ENCODE data around the gene HOXD10.

The HOXD10 gene

GRCh38 chr2:176154576-176155252 lies 38.1 kb downstream of the HOXD10 start:
- no peak for TF ChIP-seq CTCF (IDR thresholded peaks at IDR 0.05; ENCODE audit: insufficient read depth, low read depth, low read length, missing control alignments)
- no peak overlapping the region for H3K4me3 ChIP-seq (ENCODE audit: low read length)

DNA sequence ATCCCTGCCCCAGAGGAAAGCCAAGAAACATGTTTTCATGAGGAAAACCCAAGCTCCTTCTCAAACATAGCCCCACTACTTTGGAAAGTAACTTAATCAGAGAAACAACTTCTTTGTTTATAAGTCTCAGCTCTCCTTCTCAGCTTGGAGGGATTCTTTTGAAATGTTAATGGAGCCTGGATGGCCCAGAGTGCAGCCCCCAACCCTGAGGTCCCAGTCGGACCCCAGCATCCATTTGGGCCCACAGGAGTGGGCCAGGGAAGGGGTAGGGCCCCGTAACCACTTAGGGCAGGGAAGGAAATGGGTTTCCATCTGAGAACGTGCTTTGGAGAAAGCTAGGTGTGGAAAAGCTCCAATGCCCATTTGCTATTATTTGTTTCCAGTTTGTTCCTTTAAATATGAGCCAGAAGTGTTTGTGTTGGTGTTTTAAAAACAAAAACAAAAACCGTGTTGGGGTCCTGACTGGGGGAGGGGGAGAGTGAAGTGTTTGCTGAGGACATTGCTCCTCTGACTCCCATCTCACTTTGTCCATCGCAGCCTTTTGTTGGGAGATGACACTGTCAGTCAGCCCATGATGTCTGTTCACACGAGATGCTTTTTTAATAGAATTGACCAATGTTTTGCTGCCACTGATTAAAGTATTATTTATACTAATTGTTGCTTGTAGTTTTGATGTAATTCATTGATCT lies 38.9 kb downstream of the HOXD10 start:
- H3K4me3 ChIP-seq (ENCODE audit: low read length), result no peak overlapping the region
- DNase-seq (ENCODE audit: low read depth), result no peak

More at GRCh38 chr2:176154576-176155252, 38.1 kb downstream of the HOXD10 start:
- no peak for DNase-seq (ENCODE audit: low read depth)

GRCh38 chr2:176156301-176156806 lies 39.8 kb downstream of the HOXD10 start:
- H3K4me3 ChIP-seq (ENCODE audit: low read length), result no peak overlapping the region
- no peak for TF ChIP-seq CTCF (IDR thresholded peaks at IDR 0.05; ENCODE audit: insufficient read depth, low read depth, low read length, missing control alignments)
- DNase-seq (ENCODE audit: low read depth), result no peak

More for the DNA sequence above, 38.9 kb downstream of the HOXD10 start:
- TF ChIP-seq CTCF (IDR thresholded peaks at IDR 0.05; ENCODE audit: insufficient read depth, low read depth, low read length, missing control alignments), result no peak

DNA sequence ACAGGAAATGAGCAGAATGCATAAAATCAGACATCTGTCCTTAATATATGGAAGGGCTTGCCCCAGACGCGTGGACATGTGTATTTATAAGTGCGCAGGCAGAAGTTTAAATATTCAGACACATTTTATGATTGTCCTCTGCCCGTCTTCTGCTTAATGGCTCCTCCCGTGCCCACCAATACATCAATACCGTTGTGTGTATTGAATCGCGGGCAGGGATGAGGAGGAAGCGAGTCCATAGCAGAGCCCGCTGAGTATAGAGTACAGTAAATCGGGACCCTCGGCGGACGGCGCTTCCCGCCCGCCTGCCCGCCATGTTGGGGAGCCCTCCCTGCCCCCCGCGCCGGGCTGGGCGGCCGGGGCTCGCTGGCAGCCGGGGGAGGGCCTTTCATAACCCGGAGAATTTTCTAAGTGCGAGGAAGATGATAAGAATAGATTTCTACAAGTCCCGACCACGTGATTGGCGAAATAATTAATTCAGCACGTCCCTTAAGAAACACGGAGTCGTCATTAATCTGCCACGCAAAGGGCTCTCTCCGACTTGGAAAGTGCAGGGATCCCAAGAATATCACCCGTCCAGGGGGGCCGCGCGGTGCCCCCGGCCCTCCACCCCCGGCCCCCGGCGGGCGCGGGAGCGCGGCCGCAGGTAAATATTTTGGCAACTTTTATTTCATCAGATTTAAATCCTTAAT lies 40.4 kb downstream of the HOXD10 start, which contains the start of gene HOXD3:
TSS of gene HOXD3 (plus strand) at position 501 of the 692 bp plus-strand sequence. CDS start 11,808 bp downstream, outside the sequence.
- DNase-seq (ENCODE audit: low read depth), result no peak
- H3K4me3 ChIP-seq (ENCODE audit: low read length), result no peak within 1 kb of the TSS
- no peak for TF ChIP-seq CTCF (IDR thresholded peaks at IDR 0.05; ENCODE audit: insufficient read depth, low read depth, low read length, missing control alignments)

DNA sequence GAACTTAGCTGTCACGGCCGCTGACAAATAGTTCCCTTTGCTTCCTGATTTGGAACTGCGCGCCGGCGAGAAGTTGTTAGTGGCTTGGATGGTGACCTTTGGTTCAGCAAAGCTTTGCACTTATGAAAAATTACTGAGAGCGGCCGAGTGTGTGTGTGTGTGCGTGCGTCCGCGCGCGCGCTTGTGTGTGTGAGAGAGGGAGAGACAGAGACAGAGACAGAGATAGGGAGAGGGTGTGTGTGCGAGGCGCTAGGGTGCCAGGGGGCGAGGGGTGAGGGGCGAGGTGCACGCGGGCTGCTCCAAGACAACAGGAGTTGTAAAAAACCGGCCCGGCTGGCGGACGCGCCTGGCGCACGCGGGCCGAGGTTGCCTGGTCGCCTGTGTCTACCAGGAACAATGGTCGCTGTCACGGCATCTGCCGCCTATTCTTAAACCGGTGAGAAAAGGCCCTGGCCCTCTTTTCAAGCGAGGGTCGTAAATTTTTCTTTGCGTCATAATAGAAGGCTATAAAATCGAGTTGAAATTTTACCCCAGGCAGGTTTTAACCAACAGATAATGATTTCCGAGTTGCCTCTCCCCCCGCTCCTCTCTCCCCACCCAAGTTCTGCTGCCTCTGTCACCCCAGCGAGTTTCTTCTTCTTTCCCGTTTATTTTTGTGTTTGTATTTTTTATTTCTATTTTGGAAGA lies 41.1 kb downstream of the HOXD10 start:
- no peak for DNase-seq (ENCODE audit: low read depth)
- TF ChIP-seq CTCF (IDR thresholded peaks at IDR 0.05; ENCODE audit: insufficient read depth, low read depth, low read length, missing control alignments), result no peak
- H3K4me3 ChIP-seq (ENCODE audit: low read length), result no peak overlapping the region

GRCh38 chr2:176158186-176158591 lies 41.6 kb downstream of the HOXD10 start:
- TF ChIP-seq CTCF (IDR thresholded peaks at IDR 0.05; ENCODE audit: insufficient read depth, low read depth, low read length, missing control alignments), result no peak
- no peak for DNase-seq (ENCODE audit: low read depth)
- no peak overlapping the region for H3K4me3 ChIP-seq (ENCODE audit: low read length)

Measured in epithelial cell of esophagus (primary cell).